GM18526 (cell line): ENCODE data around the gene PLCB1.

Experiments used
- POLR2A ChIP-seq: IDR thresholded peaks from 3 replicates; pipeline ENCODE4 v1.6.1; 2011; ENCODE audit not compliant: insufficient read length; ENCODE audit errors: extremely low read depth

Gene PLCB1

DNA sequence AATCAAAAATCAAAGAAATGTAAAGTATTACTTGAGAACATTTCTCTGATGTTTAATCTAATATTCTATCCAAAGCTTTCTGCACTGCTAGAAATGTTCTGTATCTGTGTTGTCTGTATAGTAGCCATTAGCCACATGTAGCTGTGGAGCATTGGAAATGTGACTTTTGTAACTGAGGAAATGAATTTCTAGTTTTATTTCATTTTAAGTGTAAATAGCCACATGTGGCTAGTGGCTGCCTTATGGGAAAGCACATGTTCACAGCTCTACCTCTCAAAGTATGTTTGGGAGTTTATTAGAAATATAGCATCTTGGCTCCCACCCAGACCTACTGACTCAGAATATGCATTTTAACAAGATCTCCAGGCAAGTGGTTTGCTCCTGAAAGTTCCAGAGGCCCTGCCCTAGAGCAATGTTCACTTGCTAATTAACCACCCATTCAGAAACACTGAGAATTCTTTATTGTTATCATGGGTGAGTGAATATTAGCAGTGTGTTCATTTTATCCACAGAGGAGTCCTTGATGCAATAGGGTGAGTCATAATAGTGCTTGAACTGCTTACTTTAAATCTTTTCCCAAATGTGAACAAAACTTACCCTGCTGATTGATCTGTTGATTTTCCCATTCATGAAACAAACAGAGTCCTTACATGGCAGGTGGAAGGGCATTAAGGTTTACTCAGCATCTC lies 282.7 kb downstream of the PLCB1 start:
- TF ChIP-seq POLR2A: no peak

DNA sequence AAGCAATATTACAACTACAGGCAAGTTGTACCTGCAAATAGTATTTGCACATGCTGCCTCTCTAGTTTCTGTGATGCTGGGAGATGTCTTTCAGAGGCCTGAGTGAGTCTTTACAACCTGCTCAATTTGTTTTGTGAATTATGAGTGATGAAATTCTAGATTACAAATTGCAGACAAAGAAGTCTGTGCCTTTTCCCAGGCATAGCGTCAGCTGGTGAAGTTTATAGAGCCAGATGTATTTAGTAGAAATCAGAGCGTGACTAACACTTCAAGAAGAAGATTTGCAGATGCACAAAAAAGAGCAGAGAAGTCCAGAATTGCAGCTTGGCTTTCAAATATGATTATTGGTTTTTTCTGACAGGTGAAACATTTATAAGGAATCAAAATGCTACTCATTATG lies 289.9 kb downstream of the PLCB1 start:
- TF ChIP-seq POLR2A: no peak

DNA sequence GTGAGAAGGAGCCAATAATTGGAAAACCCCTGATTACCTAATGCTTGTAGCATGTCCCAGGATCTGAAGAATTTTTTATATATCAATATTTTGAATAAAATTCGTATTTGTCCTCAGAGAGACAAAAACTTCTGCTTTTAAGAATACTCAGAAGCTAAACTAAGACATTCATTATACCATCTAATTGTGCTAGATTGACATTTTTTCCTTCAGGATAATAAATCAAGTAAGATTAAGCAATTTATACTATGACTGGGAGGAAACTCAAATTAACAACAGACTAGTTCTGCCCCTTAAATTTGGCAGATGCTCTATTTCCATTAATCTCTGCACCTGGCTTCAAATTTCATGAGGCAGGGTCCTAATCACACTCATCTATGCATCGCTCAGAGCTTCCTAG lies 291.4 kb downstream of the PLCB1 start:
- TF ChIP-seq POLR2A: no peak

DNA sequence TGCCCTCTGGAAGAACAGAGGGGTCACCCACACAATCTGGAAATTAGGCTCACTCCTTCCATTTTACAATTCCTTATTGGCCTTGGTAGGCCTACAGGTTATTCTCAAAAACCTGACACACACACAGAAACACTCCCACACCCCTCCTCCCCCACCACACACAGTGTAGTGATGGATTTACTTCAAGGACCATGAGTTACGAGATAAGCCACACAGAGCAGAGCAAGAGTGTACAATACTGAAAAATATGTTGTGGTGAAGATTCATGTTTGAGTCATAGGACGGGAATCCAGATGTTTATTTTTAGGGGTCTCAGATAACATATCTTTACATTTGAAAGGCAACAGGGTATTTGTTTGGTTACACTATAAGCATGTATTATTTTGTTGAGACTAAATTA lies 291.9 kb downstream of the PLCB1 start:
- TF ChIP-seq POLR2A: no peak

DNA sequence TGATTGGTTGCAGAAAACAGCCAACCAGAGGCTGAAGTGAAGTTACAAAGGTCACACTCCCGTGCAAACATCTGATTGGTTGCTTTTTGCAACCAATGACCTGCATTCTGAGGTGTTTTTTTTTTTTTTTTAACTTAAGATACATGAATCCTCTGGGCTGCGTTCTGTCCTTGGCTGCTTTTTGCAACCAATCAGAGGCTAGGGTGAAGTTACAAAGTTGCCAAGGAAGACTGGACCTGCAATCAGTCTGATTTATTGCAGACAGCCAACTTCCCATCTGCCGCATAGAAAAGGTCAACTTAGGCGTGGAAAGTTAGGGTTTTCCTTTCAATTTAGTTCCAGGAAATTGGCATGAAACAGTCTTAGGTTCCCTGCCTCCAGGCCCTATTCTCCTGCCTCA lies 292.9 kb downstream of the PLCB1 start:
- no peak for TF ChIP-seq POLR2A

DNA sequence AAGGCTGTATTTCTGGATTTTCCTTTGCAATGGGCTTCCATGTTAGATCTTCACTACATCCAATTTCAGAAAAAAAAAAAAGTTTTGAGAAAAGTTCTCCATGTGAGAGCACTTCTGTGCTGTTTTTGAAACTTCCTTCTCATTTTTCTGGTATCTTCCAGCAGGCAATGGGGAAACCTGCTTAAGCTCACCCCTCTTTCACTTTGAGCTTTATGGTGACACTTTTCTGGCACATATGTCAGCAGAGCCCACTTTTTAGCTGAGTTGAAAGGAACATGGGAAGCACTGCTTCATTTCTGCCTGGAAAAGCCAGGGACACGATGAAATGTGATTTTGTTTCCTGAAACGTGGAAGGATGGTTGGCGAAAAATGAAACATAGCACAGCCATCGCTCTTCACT lies 293.7 kb downstream of the PLCB1 start:
- TF ChIP-seq POLR2A: no peak

DNA sequence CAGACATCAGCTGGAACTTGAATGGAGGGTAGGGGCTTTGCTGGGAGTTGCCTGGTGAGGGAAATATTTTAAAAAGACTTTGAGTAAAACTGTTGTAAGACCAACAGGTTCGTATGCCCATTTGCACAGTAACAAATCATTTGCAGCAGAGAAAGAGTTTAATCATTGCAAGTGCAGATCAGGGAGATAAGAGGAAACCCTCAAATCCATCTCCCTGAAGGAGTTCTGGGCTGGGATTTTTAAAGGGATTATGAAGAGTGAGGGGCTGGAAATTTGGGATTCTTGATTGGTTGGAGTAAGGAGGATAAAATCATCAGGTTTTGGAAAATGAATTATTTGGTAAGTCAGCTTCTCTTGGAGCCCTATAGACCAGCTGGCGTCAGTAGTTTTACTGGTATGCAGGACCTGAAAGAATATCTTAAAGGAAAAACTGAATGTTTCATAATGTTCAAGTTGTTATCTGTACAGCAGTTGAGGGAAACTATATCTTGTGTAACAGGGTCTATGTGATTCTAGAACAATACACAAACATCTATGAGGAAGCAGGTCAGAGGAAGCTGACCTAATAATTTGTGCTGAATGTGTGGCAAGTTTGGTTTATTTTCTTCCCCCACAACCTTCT lies 295.5 kb downstream of the PLCB1 start:
- no peak for TF ChIP-seq POLR2A

DNA sequence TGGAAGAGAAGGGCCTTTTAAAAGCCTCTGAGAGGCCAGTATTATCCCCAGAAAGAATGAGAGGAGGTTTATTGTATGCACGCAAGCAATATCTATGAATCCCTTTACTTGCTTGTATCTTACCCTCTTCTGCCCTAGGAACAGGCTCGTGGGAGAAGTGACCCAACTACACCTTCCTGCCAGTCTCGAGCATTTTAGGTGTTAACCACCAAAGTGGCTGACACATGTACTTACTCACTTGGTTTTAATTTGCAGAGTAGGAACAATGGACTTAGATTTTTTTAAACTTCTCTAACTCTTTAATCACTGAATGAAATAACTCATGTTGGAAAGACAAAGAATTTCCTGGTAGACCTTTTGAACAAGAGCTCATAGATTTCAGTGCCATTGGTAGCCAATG lies 296.9 kb downstream of the PLCB1 start:
- no peak for TF ChIP-seq POLR2A

DNA sequence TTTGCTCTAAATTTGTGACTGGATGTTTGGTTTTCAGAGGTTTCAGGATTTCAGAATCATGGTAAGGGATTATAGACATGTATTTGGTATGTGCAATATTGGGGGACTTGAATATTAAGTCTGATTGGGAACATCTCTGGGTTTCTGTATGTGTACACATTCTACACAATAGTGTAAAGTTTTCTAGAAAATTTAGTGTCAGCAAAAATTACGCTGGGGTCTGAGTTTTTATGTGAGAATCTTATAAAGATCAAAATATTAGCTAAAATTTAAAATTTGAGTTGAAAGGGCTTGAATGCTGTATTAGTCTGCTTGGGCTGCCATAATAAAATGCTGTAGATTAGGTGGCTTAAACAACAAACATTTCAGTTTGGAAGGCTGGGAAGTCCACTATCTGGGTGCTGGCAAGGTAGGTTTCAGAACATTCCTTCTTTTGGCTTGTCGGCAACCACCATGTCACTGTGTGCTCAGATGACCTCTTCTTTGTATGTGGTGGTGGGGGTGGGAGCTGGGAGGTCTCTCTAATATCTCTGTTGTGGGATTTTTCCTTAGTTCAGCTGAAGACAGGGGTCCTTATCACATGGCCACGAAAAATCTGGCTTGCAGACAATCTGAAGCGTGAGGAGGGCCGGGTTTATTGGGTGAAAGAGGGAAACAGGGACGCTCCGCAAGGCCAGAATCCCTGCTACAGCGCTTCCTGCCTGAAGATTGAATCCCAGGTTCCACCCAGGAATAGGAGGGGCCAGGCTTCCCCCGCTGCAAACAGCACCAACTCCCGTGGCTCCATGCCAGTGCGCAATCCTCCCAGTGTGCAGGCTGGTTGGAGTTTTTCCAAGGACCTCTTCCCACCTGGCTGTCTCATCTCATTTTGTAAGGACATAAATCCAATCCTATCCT lies 299.7 kb downstream of the PLCB1 start:
- TF ChIP-seq POLR2A: no peak

DNA sequence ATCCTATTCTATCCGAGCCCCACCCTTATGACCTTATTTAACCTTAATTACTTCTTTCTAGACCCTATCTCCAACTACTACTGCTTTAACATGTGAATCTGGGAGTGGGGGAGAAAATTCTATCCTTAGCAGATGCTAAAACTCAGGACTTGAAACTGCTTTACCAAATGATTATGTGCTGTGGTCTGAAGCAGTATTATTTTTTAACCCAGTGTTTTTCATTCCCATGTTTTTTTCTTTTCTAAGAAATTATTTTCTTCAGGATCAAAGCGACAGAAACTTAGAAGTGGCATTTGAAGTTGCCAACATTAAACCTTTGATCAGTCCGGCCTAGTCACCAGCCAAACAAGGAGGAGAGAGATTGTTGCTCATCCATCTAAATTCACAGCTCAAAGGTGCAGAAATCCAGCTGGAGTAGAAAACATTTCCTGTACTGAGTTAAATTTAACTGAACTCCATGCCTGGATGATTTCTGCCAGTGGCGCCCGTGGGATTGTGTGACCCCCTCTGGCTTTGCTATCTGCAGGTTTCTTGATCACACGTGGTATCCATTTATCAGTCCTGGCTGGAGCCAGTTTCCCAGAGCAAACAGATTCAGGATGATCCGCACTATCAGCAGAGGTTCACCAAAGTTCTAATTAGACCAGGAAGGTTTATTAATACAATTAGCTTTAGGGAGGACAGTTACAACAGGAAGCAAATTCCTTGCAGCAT lies 300.5 kb downstream of the PLCB1 start:
- TF ChIP-seq POLR2A: no peak

DNA sequence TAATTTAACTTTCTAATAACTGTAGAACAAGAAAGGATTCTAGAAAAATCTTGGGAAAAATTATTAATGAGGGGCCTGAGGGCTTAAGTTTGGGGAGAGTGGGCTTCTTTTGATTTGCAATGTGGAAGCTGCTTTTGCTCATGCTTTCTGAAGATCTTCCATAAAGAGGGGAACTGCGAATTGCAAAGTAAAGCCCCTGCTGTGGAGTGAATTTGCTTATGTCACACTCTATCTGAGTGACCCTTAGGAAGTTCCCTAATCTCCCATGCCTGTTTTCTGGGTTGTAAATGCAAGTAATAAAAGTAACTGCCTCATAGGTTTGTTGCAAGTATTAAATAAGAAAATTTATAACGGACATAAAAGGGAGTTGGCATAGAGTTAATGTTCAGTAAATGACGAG lies 301.2 kb downstream of the PLCB1 start:
- no peak for TF ChIP-seq POLR2A

DNA sequence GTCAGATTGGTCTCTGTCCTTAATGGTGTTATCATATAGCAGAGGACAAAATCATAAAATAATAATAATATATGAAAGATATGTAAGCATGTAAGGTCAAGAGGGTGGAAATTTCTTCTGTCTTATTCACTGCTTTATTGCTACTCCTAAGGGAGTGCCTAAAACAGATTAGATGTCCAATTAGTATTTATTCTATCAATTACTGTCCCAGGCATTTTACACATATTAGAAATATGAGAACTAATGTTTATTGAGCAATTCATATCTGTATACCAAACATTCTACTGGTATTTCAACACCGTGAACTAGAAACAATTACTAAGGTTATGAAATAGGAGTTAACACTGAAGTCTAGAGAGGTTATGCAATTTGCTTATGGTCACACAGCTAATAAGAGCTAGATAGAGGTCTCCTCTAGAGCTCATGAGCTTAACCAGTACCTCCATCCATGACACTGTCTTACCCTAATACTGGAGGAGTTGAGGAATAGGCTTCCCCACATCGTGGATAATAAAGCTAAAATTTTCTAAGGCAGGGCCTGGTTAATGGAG lies 302.3 kb downstream of the PLCB1 start:
- no peak for TF ChIP-seq POLR2A

DNA sequence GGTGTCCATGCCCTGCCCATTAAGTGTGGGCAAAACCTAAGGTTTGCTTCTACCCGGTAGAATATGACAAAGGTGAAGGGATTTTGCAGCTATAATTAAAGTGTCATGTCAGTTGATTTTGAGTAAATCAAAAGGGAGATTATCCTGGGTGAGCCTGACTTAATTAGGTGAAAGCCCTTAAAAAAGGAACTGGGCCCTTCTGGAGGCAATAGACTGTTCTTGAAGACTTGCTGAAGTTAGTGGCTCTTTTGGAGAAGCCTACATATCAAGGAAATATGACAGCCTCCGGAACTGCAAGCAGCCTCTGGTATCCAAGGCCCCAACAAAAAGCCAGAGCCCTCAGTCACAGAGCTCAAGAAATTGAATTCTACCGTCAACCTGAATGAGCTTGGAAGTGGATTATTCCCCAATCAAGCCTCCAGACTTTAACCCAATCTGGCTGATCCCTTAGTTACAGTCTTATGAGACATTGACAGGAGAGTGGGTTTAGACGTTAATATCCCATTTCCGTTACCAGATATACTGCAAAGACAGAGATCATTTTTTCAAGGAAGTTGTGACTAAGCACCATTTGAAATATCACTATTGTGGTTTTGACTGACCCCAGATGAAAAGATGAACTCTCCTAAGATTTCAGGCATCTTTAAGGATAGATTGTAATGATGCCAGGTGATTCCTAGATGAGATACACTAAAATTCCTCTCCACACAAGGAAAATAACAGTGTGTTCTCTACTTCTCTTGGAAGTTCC lies 303.4 kb downstream of the PLCB1 start:
- no peak for TF ChIP-seq POLR2A

DNA sequence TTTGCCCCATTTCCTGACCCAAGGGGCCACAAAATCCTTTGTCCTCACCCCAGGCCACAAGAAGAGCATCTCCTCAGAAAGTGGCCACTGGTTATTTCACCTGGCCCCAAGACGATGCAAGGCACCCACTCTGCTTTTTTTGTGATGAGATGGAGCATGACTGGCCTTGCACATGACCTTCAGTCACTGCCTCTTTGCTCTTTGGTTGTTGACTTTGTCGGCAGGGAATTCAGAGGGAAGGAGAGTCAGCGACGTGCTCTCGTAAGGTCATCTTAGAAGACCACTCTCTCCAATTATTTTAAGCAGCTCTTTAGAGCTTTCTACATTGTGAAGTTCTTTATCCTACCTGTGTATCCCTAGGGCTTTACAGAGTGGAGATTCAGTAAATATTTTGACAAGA lies 306.7 kb downstream of the PLCB1 start:
- no peak for TF ChIP-seq POLR2A

DNA sequence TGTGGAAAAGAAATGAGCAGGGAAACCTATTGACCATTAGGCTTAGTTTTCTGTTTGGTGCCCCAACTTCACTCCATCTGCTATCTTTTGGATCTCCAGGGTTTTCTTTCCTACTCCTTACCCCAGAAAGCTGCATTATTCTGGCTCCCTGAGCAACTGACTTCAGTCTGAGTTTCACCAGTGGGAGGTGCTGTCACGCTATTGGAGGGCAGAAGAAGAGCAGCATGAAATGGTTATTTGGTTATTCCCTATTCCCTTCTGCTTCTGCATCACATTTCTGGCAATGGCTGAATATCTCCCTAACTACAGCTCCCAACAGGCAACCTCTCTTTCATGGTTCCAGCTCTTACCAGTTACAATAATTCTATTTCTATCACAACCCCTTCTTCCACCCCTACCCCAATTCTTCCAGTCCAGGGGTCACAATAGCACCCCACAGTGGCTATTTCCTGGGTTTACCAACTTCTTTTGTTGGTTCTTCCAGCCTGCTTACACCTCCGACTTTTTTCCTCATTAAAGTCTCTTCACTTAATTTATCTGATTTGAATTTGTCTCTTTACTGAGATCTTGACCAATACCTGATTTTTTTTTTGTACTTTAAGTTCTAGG lies 311.5 kb downstream of the PLCB1 start:
- no peak for TF ChIP-seq POLR2A
